ENCODE data around the gene CALML3. TPM values are rescaled to one million over a fixed set of nuclear protein-coding genes. Genes with fewer than 3 reads are reported as not detected.

Gene CALML3
- total and polyA plus RNA-seq, 2 donors (not counting 1 experiment from before 2014, with no cell fraction given) = not detected

DNA sequence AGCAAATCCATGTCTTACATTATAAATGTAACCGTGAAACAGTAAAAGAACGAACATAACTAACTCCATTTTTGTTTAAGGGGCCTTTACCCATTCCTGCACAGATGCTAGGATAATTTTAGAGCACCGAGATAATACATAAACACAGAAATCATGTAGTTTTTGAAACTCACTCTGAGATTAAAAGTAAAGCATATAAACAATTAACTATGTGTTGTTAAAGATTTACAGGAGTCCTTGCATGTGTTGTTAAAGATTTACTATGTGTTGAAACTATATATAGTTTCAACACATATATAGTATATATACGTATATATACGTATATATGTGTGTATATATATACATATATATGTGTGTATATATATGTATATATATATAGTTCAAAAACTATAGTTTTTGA, 7.2 kb upstream of the CALML3 start:
- no peaks in the 10 kb centered on the region for H3K4me1 ChIP-seq (ENCODE audit: control insufficient read depth, extremely low read depth, insufficient read depth, low read length)
- H3K27ac ChIP-seq (ENCODE audit: insufficient read depth, low read length) = no peak overlapping the region
- peaks cover 20% of the 10 kb centered on the region for H3K27me3 ChIP-seq (ENCODE audit: control insufficient read depth, insufficient read depth, low read length)
- no peak overlapping the region for H3K4me3 ChIP-seq (replicated peaks in 1 of 4; ENCODE audit: control extremely low read depth in 1 of 4, insufficient read depth in 1 of 4, low read depth in 3 of 4, low read length in 4 of 4)
- no peak overlapping the region for H3K4me2 ChIP-seq (ENCODE audit: extremely low read depth, insufficient read depth, low read length)
- no peaks in the 10 kb centered on the region for H3K79me2 ChIP-seq (ENCODE audit: control insufficient read depth, insufficient read depth, low read length)
- DNase-seq (ENCODE audit: low read depth in 2 of 2) = no peak
- H3K9me3 ChIP-seq (ENCODE audit: control insufficient read depth, insufficient read depth, low read depth, low read length) = no peaks in the 10 kb centered on the region
- H3K36me3 ChIP-seq (ENCODE audit: control insufficient read depth, insufficient read depth, low read length) = no peaks in the 10 kb centered on the region
- no peak overlapping the region for H2AFZ ChIP-seq (ENCODE audit: low read length)
- no peaks in the 10 kb centered on the region for H4K20me1 ChIP-seq (ENCODE audit: control insufficient read depth, extremely low read depth, insufficient read depth, low read length)
- H3K9ac ChIP-seq (ENCODE audit: insufficient read depth, low read length) = no peak overlapping the region
- no peak for TF ChIP-seq EZH2 (IDR thresholded peaks at IDR 0.05; ENCODE audit: low read length, missing control alignments)
- TF ChIP-seq, protein P1, sequence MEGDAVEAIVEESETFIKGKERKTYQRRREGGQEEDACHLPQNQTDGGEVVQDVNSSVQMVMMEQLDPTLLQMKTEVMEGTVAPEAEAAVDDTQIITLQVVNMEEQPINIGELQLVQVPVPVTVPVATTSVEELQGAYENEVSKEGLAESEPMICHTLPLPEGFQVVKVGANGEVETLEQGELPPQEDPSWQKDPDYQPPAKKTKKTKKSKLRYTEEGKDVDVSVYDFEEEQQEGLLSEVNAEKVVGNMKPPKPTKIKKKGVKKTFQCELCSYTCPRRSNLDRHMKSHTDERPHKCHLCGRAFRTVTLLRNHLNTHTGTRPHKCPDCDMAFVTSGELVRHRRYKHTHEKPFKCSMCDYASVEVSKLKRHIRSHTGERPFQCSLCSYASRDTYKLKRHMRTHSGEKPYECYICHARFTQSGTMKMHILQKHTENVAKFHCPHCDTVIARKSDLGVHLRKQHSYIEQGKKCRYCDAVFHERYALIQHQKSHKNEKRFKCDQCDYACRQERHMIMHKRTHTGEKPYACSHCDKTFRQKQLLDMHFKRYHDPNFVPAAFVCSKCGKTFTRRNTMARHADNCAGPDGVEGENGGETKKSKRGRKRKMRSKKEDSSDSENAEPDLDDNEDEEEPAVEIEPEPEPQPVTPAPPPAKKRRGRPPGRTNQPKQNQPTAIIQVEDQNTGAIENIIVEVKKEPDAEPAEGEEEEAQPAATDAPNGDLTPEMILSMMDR (conservative IDR thresholded peaks at IDR 0.05 in 1 of 2, IDR thresholded peaks at IDR 0.05 in 1 of 2; ENCODE audit: low read depth in 1 of 2, low read length in 2 of 2) = no peak

DNA sequence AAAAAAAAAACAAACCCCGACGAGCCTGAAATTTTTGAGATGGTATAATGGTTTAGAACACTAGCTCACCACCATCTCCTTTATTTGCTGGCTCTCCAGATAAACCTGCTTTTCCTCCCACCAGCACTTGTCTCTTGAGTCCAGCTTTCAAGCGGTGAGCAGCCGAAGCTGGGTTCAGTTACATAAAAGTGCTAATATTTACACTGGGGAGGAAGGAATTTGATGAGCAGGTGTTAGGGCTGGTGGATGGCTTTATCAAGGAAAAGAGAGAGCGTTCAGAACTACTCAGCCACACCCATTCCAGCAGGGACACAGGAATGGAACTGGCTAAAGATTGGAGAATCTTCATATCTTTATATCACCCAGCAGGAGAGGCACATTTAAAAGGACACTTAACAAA, 6.6 kb upstream of the CALML3 start:
- Histone ChIP-seq H2AFZ (ENCODE audit: low read length) (no peak overlapping the region), H3K9ac (ENCODE audit: insufficient read depth, low read length) (no peak overlapping the region), H3K4me3 (replicated peaks in 1 of 4; ENCODE audit: control extremely low read depth in 1 of 4, insufficient read depth in 1 of 4, low read depth in 3 of 4, low read length in 4 of 4) (no peak overlapping the region), H3K9me3 (ENCODE audit: control insufficient read depth, insufficient read depth, low read depth, low read length) (no peaks in the 10 kb centered on the region), H3K36me3 (ENCODE audit: control insufficient read depth, insufficient read depth, low read length) (no peaks in the 10 kb centered on the region), H3K4me2 (ENCODE audit: extremely low read depth, insufficient read depth, low read length) (no peak overlapping the region), H3K79me2 (ENCODE audit: control insufficient read depth, insufficient read depth, low read length) (no peaks in the 10 kb centered on the region), H3K27me3 (ENCODE audit: control insufficient read depth, insufficient read depth, low read length) (peaks cover 20% of the 10 kb centered on the region), H3K27ac (ENCODE audit: insufficient read depth, low read length) (no peak overlapping the region), H3K4me1 (ENCODE audit: control insufficient read depth, extremely low read depth, insufficient read depth, low read length) (no peaks in the 10 kb centered on the region), H4K20me1 (ENCODE audit: control insufficient read depth, extremely low read depth, insufficient read depth, low read length) (no peaks in the 10 kb centered on the region)
- DNase-seq (ENCODE audit: low read depth in 2 of 2) = no peak
- TF ChIP-seq, protein P1 (conservative IDR thresholded peaks at IDR 0.05 in 1 of 2, IDR thresholded peaks at IDR 0.05 in 1 of 2; ENCODE audit: low read depth in 1 of 2, low read length in 2 of 2) = no peak
- TF ChIP-seq EZH2 (IDR thresholded peaks at IDR 0.05; ENCODE audit: low read length, missing control alignments) = no peak

GRCh38 chr10:5519054-5519453, 5.7 kb upstream of the CALML3 start:
- Histone ChIP-seq H2AFZ (ENCODE audit: low read length) (no peak overlapping the region), H3K9me3 (ENCODE audit: control insufficient read depth, insufficient read depth, low read depth, low read length) (no peaks in the 10 kb centered on the region), H3K36me3 (ENCODE audit: control insufficient read depth, insufficient read depth, low read length) (no peaks in the 10 kb centered on the region), H4K20me1 (ENCODE audit: control insufficient read depth, extremely low read depth, insufficient read depth, low read length) (no peaks in the 10 kb centered on the region), H3K4me2 (ENCODE audit: extremely low read depth, insufficient read depth, low read length) (no peak overlapping the region), H3K4me1 (ENCODE audit: control insufficient read depth, extremely low read depth, insufficient read depth, low read length) (no peaks in the 10 kb centered on the region), H3K27ac (ENCODE audit: insufficient read depth, low read length) (no peak overlapping the region), H3K4me3 (replicated peaks in 1 of 4; ENCODE audit: control extremely low read depth in 1 of 4, insufficient read depth in 1 of 4, low read depth in 3 of 4, low read length in 4 of 4) (no peak overlapping the region), H3K79me2 (ENCODE audit: control insufficient read depth, insufficient read depth, low read length) (no peaks in the 10 kb centered on the region), H3K27me3 (ENCODE audit: control insufficient read depth, insufficient read depth, low read length) (peaks cover 20% of the 10 kb centered on the region), H3K9ac (ENCODE audit: insufficient read depth, low read length) (no peak overlapping the region)
- TF ChIP-seq, protein P1 (conservative IDR thresholded peaks at IDR 0.05 in 1 of 2, IDR thresholded peaks at IDR 0.05 in 1 of 2; ENCODE audit: low read depth in 1 of 2, low read length in 2 of 2) = no peak
- no peak for TF ChIP-seq EZH2 (IDR thresholded peaks at IDR 0.05; ENCODE audit: low read length, missing control alignments)
- DNase-seq (ENCODE audit: low read depth in 2 of 2) = no peak
